Vagina (tissue), 2 donors: ENCODE measurements around the gene MAB21L1. TPM values are rescaled to one million over a fixed set of nuclear protein-coding genes. Genes with fewer than 3 reads are reported as not detected.

Experiments used
- DNase-seq, 2 donors: peaks; one replicate each; pipeline ENCODE4 v3.0.0-alpha.2; 2017; ENCODE audit errors: extremely low spot score in 2 of 2
- H3K27ac ChIP-seq: fragments of 200-600 bp; sonication (generic); one replicate; pipeline ENCODE4 v1.5.1; 2019
- H3K27me3 ChIP-seq: fragments of 200-600 bp; sonication (generic); one replicate; pipeline ENCODE4 v1.5.1; 2019
- H3K36me3 ChIP-seq, 2 donors: fragments of 200-600 bp; sonication (generic); one replicate each; pipeline ENCODE4 v1.5.1; 2017 to 2019
- H3K4me1 ChIP-seq: fragments of 200-600 bp; sonication (generic); one replicate; pipeline ENCODE4 v1.5.1; 2019
- H3K4me3 ChIP-seq, 2 donors: fragments of 200-600 bp; sonication (generic); 1 replicate in 1 of 2; 2 replicates in 1 of 2; pipeline ENCODE4 v1.5.1; 2016 to 2019
- H3K9me3 ChIP-seq: fragments of 200-600 bp; sonication (generic); one replicate; pipeline ENCODE4 v1.5.1; 2019
- POLR2A ChIP-seq, 2 donors: fragments of 450-650 bp; IDR thresholded peaks; one replicate each; pipeline ENCODE4 v1.6.1; 2017; ENCODE audit warnings: antibody characterized with exemption in 2 of 2, mild to moderate bottlenecking in 2 of 2, moderate library complexity in 2 of 2
- POLR2AphosphoS5 ChIP-seq, 2 donors: sonication (generic); formaldehyde crosslinking; IDR thresholded peaks; one replicate each; pipeline ENCODE4 v1.9.0; 2017; ENCODE audit warnings: antibody characterized with exemption in 2 of 2, mild to moderate bottlenecking in 2 of 2, low read depth in 1 of 2; ENCODE audit not compliant: insufficient read depth in 1 of 2
- intact Hi-C: fragments of 100-400 bp; cut with DNase I; formaldehyde crosslinking; loops from one replicate; pipeline ENCODE4 v1.15.1; 2023
- total RNA-seq: library from RNA; depleted of rRNA; stranded (reverse); fragments of >200 nt; gene quantifications from one replicate; pipeline ENCODE4 v1.2.3, GENCODE V29; 2016
- TF ChIP-seq, protein P1 (sequence below), 3 experiments: fragments of 450-650 bp in 2 of 3; fragments of 200-600 bp in 1 of 3; sonication (generic) in 1 of 3; IDR thresholded peaks; one replicate each; pipeline ENCODE4 v1.5.1; 2017 to 2019; ENCODE audit warnings: antibody characterized with exemption in 3 of 3, mild to moderate bottlenecking in 2 of 3, moderate library complexity in 2 of 3

Gene MAB21L1
- total RNA-seq, 1 donor from 2014 or later = 0.74 TPM

DNA sequence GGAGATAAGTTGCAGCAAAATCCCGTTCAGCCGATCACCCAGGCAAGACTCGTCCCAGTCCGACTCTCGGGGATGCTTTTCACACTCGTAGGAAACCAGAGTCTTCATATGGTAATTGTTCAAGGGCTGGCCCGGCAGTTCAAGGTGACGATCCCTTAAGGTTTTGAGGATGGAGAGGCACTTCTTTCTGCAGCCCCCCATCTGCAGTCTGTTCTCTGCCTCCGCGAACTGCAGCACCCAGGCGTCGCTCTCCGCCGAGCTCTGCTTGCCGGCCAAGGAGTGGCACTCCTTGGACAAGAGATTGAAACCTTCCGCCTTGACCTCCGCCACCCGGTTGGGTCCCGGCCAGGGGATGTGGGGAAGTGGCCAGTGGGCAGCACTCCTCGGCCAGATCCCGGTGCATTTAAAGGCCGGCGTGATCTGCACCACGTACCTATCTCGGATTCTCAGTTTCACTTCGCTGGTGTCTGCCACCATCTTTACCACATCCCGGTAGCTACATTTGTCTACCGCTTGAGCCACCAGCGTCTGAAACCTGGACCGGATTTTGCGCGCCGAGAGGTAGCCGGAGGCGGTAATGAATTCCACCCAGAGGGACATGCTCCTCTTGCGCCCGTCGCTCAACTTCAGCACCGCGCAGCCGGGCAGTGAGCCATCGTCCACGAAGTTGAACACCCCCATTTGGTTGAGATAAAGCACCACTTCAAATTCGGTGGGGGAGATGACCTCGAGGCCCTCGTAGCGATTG lies 1.1 kb downstream of the MAB21L1 start:
- H3K27me3 ChIP-seq = no peaks in the 10 kb centered on the region
- TF ChIP-seq POLR2AphosphoS5 (IDR thresholded peaks at IDR 0.05; ENCODE audit: insufficient read depth in 1 of 2, low read depth in 1 of 2) (no peak), POLR2A (IDR thresholded peaks at IDR 0.05) (no peak)
- TF ChIP-seq, protein P1, sequence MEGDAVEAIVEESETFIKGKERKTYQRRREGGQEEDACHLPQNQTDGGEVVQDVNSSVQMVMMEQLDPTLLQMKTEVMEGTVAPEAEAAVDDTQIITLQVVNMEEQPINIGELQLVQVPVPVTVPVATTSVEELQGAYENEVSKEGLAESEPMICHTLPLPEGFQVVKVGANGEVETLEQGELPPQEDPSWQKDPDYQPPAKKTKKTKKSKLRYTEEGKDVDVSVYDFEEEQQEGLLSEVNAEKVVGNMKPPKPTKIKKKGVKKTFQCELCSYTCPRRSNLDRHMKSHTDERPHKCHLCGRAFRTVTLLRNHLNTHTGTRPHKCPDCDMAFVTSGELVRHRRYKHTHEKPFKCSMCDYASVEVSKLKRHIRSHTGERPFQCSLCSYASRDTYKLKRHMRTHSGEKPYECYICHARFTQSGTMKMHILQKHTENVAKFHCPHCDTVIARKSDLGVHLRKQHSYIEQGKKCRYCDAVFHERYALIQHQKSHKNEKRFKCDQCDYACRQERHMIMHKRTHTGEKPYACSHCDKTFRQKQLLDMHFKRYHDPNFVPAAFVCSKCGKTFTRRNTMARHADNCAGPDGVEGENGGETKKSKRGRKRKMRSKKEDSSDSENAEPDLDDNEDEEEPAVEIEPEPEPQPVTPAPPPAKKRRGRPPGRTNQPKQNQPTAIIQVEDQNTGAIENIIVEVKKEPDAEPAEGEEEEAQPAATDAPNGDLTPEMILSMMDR (IDR thresholded peaks at IDR 0.05) = no peak
- intact Hi-C loops = no loop called here
- peak overlapping the region; percentile 38 to 41 for H3K4me3 ChIP-seq
- H3K36me3 ChIP-seq = no peaks in the 10 kb centered on the region
- no peaks in the 10 kb centered on the region for H3K4me1 ChIP-seq
- no peak for DNase-seq
- no peaks in the 10 kb centered on the region for H3K9me3 ChIP-seq
- peak overlapping the region; percentile 55 for H3K27ac ChIP-seq

DNA sequence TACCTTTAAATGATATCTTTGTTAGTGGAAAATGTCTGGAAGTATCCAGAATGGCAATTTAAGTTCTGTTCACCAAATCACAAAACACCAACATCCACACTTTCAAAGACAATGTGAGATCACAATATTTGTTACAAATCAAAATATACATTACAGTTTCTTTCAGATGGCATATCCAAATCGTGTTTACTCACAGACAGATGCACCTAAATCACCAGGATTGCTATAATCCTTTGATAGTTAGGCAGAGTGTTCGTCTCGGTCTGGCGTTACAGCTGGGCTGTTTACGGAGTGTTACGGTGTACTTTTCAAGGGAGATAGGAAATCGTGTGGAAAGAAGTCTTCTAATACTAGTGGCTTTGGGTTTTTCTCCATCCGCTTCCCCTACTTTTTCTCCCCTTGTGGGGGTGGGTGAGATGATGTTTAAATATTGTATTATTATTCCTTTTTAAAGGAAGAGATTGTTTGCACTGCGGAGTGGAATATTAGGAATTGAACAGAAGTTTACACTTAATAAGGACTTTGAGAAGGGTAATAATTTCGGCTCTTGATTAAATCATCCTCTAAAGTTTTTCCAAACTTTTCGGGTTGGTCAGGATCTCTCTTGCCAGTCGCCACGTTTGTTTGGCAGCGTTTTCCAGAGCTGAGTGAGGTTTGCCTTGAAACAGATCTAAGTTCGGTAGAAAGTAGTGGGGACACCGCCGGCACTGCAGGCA lies 1.8 kb downstream of the MAB21L1 start:
- peak overlapping the region; percentile 38 to 41 for H3K4me3 ChIP-seq
- H3K4me1 ChIP-seq = no peaks in the 10 kb centered on the region
- no peaks in the 10 kb centered on the region for H3K36me3 ChIP-seq
- DNase-seq = no peak
- no peaks in the 10 kb centered on the region for H3K27me3 ChIP-seq
- intact Hi-C loops = no loop called here
- H3K27ac ChIP-seq = peak overlapping the region; percentile 55
- no peaks in the 10 kb centered on the region for H3K9me3 ChIP-seq
- TF ChIP-seq POLR2AphosphoS5 (IDR thresholded peaks at IDR 0.05; ENCODE audit: insufficient read depth in 1 of 2, low read depth in 1 of 2) (no peak), POLR2A (IDR thresholded peaks at IDR 0.05) (no peak)
- TF ChIP-seq, protein P1 (IDR thresholded peaks at IDR 0.05) = no peak

DNA sequence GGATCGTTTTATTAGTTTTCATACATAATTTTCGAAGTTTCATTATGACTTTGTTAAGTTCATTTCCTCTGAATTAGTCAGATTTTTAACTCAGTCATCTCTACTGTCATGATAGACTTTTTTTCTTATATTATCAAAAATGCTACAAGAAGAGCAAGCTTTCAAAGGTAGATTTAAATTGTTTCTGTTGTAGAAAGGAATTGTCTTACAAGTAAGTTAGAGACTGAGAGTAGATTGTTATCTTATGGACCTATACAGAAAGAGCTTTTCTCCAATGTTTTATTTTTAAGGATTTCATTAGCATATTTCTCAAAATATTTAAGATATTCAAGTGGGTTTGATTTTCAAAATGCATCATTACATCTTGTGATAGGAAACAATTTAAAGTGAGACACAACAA lies 2.7 kb downstream of the MAB21L1 start:
- Histone ChIP-seq H3K4me3 (peak overlapping the region in 1 of 2 donors; percentile 38), H3K27ac (no peak overlapping the region), H3K27me3 (no peaks in the 10 kb centered on the region), H3K9me3 (no peaks in the 10 kb centered on the region), H3K36me3 (no peaks in the 10 kb centered on the region), H3K4me1 (no peaks in the 10 kb centered on the region)
- no peak for DNase-seq
- TF ChIP-seq POLR2A (IDR thresholded peaks at IDR 0.05) (no peak), POLR2AphosphoS5 (IDR thresholded peaks at IDR 0.05; ENCODE audit: insufficient read depth in 1 of 2, low read depth in 1 of 2) (no peak)
- TF ChIP-seq, protein P1 (IDR thresholded peaks at IDR 0.05) = no peak
- intact Hi-C loops = no loop called here

DNA sequence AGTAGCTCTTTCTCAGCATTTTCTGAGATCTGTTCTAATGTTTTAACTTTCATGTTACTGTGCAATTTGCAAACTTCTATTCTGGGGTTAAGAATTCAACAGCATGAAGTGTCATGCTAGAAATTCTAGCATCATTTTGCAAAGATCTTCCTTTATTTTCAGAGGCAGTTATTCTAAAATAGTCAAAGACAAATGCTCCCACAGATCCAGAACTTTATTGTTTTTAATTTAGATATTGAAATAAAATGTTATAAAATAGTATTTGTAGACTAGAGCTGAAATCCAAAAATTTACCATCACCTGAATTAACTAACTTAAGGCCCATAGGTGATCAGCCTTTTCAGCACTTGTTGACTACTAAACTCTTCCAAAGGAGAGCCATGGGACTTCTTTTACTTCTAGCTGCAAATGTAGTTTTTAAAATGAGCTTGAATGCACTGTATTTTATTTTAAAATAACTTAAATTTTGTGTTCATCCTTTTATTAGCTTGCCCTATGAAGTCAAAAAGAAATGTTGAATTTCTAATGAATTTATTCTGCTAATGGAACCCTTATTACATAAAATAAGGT lies 3.2 kb downstream of the MAB21L1 start:
- Histone ChIP-seq H3K4me3 (peak overlapping the region in 1 of 2 donors; percentile 15), H3K36me3 (no peaks in the 10 kb centered on the region), H3K27me3 (no peaks in the 10 kb centered on the region), H3K9me3 (no peaks in the 10 kb centered on the region), H3K4me1 (no peaks in the 10 kb centered on the region), H3K27ac (no peak overlapping the region)
- TF ChIP-seq POLR2A (IDR thresholded peaks at IDR 0.05) (no peak), POLR2AphosphoS5 (IDR thresholded peaks at IDR 0.05; ENCODE audit: insufficient read depth in 1 of 2, low read depth in 1 of 2) (no peak)
- TF ChIP-seq, protein P1 (IDR thresholded peaks at IDR 0.05) = no peak
- intact Hi-C loops = no loop called here
- no peak for DNase-seq
